ENCODE results near the gene SENP6. TPM values are rescaled to one million over a fixed set of nuclear protein-coding genes. Genes with fewer than 3 reads are reported as not detected.

SENP6 gene
- total and polyA plus RNA-seq, 3 experiments from 2014 or later: 74.6 to 77.5 (median 76.1) TPM

DNA sequence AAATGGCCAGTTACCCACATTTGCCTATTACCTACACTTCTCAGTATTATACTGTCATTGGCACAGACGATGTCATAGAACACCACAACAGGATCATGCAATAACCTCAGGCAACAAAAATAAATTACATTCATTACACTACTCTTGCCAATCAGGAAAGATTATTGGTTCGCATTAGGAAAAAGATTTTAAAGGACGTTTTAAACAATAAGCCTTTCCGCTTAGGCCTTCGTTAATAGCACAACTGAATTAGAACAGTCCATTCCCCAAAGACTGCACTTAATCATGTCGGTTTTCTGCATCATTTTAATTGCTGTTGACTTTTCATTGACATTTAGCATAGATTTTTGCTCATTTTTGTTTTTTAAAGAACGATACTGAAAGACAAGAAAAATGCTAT lies 912 bp upstream of the SENP6 start:
- H3K4me1 Mint-ChIP-seq: peaks cover 58 to 77% (median 72%) of the 10 kb centered on the region in 3 donors
- CTCF ChIA-PET: no interaction called here

DNA sequence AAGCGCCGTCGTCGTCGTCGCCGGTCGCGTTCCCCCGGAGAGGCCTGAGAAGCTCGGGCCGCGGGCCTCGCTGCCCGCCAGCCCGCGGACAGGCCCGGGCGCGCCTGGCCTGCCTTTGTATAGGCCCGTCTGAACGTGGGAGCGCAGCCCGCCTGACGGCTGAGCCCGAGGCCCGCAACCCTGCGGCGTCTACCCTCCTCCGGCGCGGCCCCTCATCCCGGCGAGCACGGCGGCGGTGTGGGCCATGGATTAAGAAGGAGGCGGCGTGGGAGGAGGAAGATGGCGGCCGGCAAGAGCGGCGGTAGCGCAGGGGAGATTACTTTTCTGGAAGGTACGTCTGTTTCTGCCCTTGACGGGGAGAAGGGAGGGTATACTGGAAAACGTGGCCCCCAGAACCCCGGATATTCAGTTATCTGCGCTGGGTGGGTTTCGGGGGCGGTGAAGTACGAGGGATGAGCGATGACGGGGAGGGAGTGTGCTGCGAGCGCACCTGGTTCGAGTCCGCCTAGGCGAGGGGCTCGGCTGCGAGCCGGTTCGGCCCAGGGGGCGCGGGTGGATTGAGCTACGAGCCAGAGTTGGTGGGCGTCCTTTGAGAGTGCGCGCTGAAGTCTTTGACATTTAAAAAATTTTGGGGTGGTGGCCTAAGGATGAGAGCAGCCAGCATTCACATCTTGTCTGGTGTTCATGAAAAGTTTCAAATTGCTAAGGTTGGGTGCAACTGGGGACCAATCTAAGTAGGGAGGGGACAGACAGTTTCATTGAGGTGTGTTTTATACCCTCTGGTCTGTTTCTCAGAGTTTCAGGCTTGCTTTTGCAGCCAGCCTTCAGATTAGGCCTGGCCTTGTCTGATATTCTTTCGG lies 796 bp downstream of the SENP6 start:
- DNase-seq: peak; percentile 32 to 78 (median 60)
- Mint-ChIP-seq H3K4me3 (peak overlapping the region; percentile 94 to 99 (median 98)), H3K27ac (peak overlapping the region; percentile 90 to 99 (median 98)), H3K27me3 (no peaks in the 10 kb centered on the region), H3K36me3 (peaks cover 0 to 15% (median 0%) of the 10 kb centered on the region in 3 donors), H3K9me3 (no peaks in the 10 kb centered on the region), H3K4me1 (peaks cover 70 to 88% (median 84%) of the 10 kb centered on the region in 3 donors)
- Histone ChIP-seq H3K27me3 (ENCODE audit: insufficient read depth, low read length, poor library complexity, severe bottlenecking) (no peaks in the 10 kb centered on the region), H3K36me3 (ENCODE audit: insufficient read depth, low read length) (no peaks in the 10 kb centered on the region), H3K4me3 (ENCODE audit: low read length) (peak overlapping the region; percentile 66), H3K27ac (ENCODE audit: low read depth, low read length) (peak overlapping the region; percentile 93), H3K4me1 (ENCODE audit: insufficient read depth, low read length) (peaks cover 67% of the 10 kb centered on the region), H3K9me3 (ENCODE audit: low read length) (no peaks in the 10 kb centered on the region)
- ChIA-PET POLR2A (interaction anchor here (1.4 to 2.5 kb wide), 3 partner anchors 10 to 359 kb away, joined by 10 to 17 read pairs (median 10); partner anchors contain the start of genes COX7A2 and TMEM30A), CTCF (interaction anchor here (1.1 to 2.7 kb wide), 3 partner anchors 9 to 335 kb away, joined by 3 to 8 read pairs (median 6); no protein-coding TSS in a partner anchor)

More for the DNA sequence above, 912 bp upstream of the SENP6 start:
- Histone ChIP-seq H3K27ac (ENCODE audit: low read depth, low read length) (peak overlapping the region; percentile 93), H3K9me3 (ENCODE audit: low read length) (no peaks in the 10 kb centered on the region), H3K27me3 (ENCODE audit: insufficient read depth, low read length, poor library complexity, severe bottlenecking) (no peaks in the 10 kb centered on the region), H3K4me1 (ENCODE audit: insufficient read depth, low read length) (peaks cover 51% of the 10 kb centered on the region), H3K36me3 (ENCODE audit: insufficient read depth, low read length) (no peaks in the 10 kb centered on the region), H3K4me3 (ENCODE audit: low read length) (peak overlapping the region; percentile 80)
- DNase-seq: no peak
- H3K27ac Mint-ChIP-seq: peak overlapping the region; percentile 89 to 99 (median 96)
- POLR2A ChIA-PET: no interaction called here
- no peaks in the 10 kb centered on the region for H3K9me3 Mint-ChIP-seq
- H3K36me3 Mint-ChIP-seq: peaks cover 0 to 15% (median 0%) of the 10 kb centered on the region in 3 donors
- H3K27me3 Mint-ChIP-seq: no peaks in the 10 kb centered on the region
- peak overlapping the region; percentile 73 to 99 (median 94) for H3K4me3 Mint-ChIP-seq

DNA sequence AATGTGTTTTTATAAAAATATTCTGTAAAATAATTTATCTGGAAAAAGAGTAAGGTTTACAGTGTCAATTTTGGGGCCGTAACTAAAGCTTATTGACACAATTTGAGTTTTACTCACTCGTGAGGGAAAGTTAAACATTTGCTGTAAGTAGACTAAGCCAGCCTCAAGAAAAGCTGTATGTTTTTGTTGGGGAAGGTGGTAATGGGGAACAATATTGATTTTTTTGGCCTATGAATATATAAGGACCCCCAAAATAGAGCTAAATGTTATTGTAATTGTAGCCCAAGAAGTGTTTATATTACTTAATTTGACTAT lies 1.4 kb downstream of the SENP6 start:
- Histone ChIP-seq H3K27ac (ENCODE audit: low read depth, low read length) (peak overlapping the region; percentile 93), H3K9me3 (ENCODE audit: low read length) (no peaks in the 10 kb centered on the region), H3K4me1 (ENCODE audit: insufficient read depth, low read length) (peaks cover 68% of the 10 kb centered on the region), H3K27me3 (ENCODE audit: insufficient read depth, low read length, poor library complexity, severe bottlenecking) (no peaks in the 10 kb centered on the region), H3K36me3 (ENCODE audit: insufficient read depth, low read length) (no peaks in the 10 kb centered on the region), H3K4me3 (ENCODE audit: low read length) (peak overlapping the region; percentile 66)
- Mint-ChIP-seq H3K9me3 (no peaks in the 10 kb centered on the region), H3K27me3 (no peaks in the 10 kb centered on the region), H3K36me3 (peaks cover 0 to 15% (median 0%) of the 10 kb centered on the region in 3 donors), H3K4me1 (peaks cover 72 to 88% (median 84%) of the 10 kb centered on the region in 3 donors), H3K27ac (peak overlapping the region; percentile 90 to 99 (median 98)), H3K4me3 (peak overlapping the region; percentile 94 to 99 (median 98))
- DNase-seq: no peak
- ChIA-PET POLR2A (interaction anchor here (1.0 to 2.5 kb wide), 3 partner anchors 9 to 359 kb away, joined by 3 to 17 read pairs (median 10); partner anchors contain the start of genes COX7A2 and TMEM30A), CTCF (interaction anchor here (1.4 to 2.7 kb wide), 2 partner anchors 11 to 336 kb away, joined by 3 to 8 read pairs; no protein-coding TSS in a partner anchor)

DNA sequence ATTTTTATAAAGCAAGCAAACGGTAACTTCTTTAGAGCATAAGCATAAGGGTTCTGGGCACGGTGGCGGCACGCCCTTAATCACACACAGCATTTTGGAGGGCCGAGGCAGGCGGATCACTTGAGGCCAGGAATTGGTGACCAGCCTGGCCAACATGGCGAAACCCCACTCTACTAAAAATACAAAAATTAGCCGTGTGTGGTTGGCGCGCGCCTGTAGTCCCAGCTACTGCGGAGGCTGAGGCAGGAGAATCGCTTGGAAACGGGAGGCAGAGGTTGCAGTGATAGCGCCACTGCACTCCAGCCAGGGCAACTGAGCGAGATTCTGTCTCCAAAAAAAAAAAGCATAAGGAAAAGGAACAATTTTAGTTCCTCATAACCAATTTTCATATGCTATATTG lies 2.6 kb downstream of the SENP6 start:
- Histone ChIP-seq H3K27ac (ENCODE audit: low read depth, low read length) (no peak overlapping the region), H3K36me3 (ENCODE audit: insufficient read depth, low read length) (no peaks in the 10 kb centered on the region), H3K9me3 (ENCODE audit: low read length) (no peaks in the 10 kb centered on the region), H3K27me3 (ENCODE audit: insufficient read depth, low read length, poor library complexity, severe bottlenecking) (no peaks in the 10 kb centered on the region), H3K4me1 (ENCODE audit: insufficient read depth, low read length) (peaks cover 71% of the 10 kb centered on the region), H3K4me3 (ENCODE audit: low read length) (peak overlapping the region; percentile 66)
- Mint-ChIP-seq H3K27me3 (no peaks in the 10 kb centered on the region), H3K4me3 (peak overlapping the region; percentile 94 to 99 (median 98)), H3K36me3 (peaks cover 0 to 15% (median 0%) of the 10 kb centered on the region in 3 donors), H3K27ac (peak overlapping the region; percentile 19 to 99 (median 71)), H3K9me3 (no peaks in the 10 kb centered on the region), H3K4me1 (peaks cover 73 to 88% (median 84%) of the 10 kb centered on the region in 3 donors)
- no peak for DNase-seq
- CTCF ChIA-PET: no interaction called here
- POLR2A ChIA-PET: interaction anchor here (1.0 kb wide), 1 partner anchor 361 kb away, joined by 3 read pairs; the partner anchor contains the start of gene COX7A2

DNA sequence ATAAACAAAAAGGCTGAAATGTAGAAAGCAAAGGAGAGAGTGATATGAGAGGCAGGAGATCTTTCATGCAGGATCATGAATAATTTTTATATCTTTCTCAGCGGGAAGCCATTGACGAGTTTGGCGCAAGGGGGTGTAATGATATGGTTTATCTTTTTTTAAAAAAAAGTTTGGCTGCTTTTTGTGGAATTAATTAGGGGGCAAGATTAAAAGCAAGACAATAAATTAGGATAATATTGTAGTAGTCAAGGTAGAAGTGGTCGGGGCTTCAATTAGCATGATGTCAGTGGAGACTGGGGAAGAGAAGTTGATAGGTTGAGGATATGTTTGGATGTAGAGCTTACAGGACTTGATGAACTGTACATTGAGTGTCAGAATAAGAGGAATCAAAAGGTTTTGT lies 4.0 kb downstream of the SENP6 start:
- Histone ChIP-seq H3K27me3 (ENCODE audit: insufficient read depth, low read length, poor library complexity, severe bottlenecking) (no peaks in the 10 kb centered on the region), H3K27ac (ENCODE audit: low read depth, low read length) (no peak overlapping the region), H3K36me3 (ENCODE audit: insufficient read depth, low read length) (no peaks in the 10 kb centered on the region), H3K4me3 (ENCODE audit: low read length) (no peak overlapping the region), H3K9me3 (ENCODE audit: low read length) (no peaks in the 10 kb centered on the region), H3K4me1 (ENCODE audit: insufficient read depth, low read length) (peaks cover 78% of the 10 kb centered on the region)
- Mint-ChIP-seq H3K9me3 (no peaks in the 10 kb centered on the region), H3K4me1 (peaks cover 78 to 90% (median 87%) of the 10 kb centered on the region in 3 donors), H3K4me3 (peak overlapping the region; percentile 1 to 46 (median 13)), H3K36me3 (peaks cover 0 to 17% (median 0%) of the 10 kb centered on the region in 3 donors), H3K27ac (peak overlapping the region in 6 of 8 donors; percentile 19 to 93 (median 44)), H3K27me3 (no peaks in the 10 kb centered on the region)
- CTCF ChIA-PET: no interaction called here
- POLR2A ChIA-PET: no interaction called here
- DNase-seq: no peak

DNA sequence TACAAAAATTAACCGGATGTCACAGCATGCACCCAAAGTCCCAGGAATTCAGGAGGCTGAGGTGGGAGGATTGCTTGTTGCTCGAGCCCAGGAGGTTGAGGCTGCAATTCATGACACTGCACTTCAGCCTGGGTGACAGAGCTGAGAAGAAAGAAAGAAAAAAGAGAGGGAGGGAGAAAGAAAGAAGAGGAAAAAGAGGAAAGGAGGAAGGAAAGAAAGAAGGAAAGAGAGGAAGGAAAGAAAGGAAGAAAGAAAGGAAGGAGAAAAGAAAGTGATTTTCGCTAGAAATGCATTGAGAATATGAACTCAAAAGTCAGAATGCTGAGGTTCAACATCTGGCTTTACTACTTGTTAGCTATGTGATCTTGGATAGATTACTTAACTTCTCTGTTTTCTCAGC lies 6.6 kb downstream of the SENP6 start:
- Mint-ChIP-seq H3K36me3 (peaks cover 0 to 5% (median 0%) of the 10 kb centered on the region in 3 donors), H3K4me3 (peak overlapping the region in 4 of 7 donors; percentile 0 to 55 (median 22)), H3K9me3 (no peaks in the 10 kb centered on the region), H3K4me1 (peaks cover 88 to 96% (median 96%) of the 10 kb centered on the region in 3 donors), H3K27me3 (no peaks in the 10 kb centered on the region), H3K27ac (peak overlapping the region in 7 of 8 donors; percentile 1 to 83 (median 56))
- Histone ChIP-seq H3K36me3 (ENCODE audit: insufficient read depth, low read length) (no peaks in the 10 kb centered on the region), H3K9me3 (ENCODE audit: low read length) (no peaks in the 10 kb centered on the region), H3K4me3 (ENCODE audit: low read length) (no peak overlapping the region), H3K27me3 (ENCODE audit: insufficient read depth, low read length, poor library complexity, severe bottlenecking) (no peaks in the 10 kb centered on the region), H3K27ac (ENCODE audit: low read depth, low read length) (no peak overlapping the region), H3K4me1 (ENCODE audit: insufficient read depth, low read length) (peaks cover 98% of the 10 kb centered on the region)
- ChIA-PET POLR2A (no interaction called here), CTCF (no interaction called here)
- no peak for DNase-seq

DNA sequence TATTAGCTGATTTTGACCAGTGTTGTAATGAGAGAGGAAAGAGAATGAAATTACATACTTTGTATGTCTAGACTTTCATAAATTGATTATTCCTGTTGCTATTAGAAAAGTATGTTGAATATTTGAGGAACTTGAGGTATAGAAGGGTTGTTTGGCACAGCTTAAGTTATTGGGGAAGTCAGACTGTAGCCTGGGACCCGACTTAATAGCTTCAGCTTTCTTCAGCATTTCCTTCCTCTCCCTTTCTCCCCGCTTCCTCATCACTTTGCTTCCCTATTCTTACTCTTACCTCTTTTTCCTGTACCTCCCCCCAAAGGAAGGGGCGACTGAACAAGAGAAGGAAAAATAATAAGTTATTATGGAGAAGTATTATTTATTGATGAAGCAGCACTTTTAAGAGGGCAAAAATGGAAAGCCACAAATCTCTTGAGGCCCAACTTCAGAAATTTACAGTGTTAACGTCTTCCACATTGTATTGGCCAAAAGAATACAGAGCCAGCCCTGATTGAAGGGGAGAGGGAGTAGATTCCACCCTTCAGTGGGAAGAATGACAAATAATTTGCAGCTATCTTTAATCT lies 7.4 kb downstream of the SENP6 start:
- H3K4me3 Mint-ChIP-seq: peak overlapping the region in 5 of 7 donors; percentile 2 to 30 (median 14)
- POLR2A ChIA-PET: no interaction called here

More for the DNA sequence above, 7.4 kb downstream of the SENP6 start:
- no peak overlapping the region for H3K4me3 ChIP-seq (ENCODE audit: low read length)
- Mint-ChIP-seq H3K9me3 (no peaks in the 10 kb centered on the region), H3K27ac (peak overlapping the region; percentile 14 to 73 (median 60)), H3K36me3 (peaks cover 0 to 5% (median 0%) of the 10 kb centered on the region in 3 donors), H3K4me1 (peaks cover 87 to 96% (median 96%) of the 10 kb centered on the region in 3 donors), H3K27me3 (no peaks in the 10 kb centered on the region)
- H3K36me3 ChIP-seq (ENCODE audit: insufficient read depth, low read length): no peaks in the 10 kb centered on the region
- no peaks in the 10 kb centered on the region for H3K27me3 ChIP-seq (ENCODE audit: insufficient read depth, low read length, poor library complexity, severe bottlenecking)
- peaks cover 96% of the 10 kb centered on the region for H3K4me1 ChIP-seq (ENCODE audit: insufficient read depth, low read length)
- no peaks in the 10 kb centered on the region for H3K9me3 ChIP-seq (ENCODE audit: low read length)
- no peak overlapping the region for H3K27ac ChIP-seq (ENCODE audit: low read depth, low read length)
- CTCF ChIA-PET: no interaction called here
- DNase-seq: no peak
